H1 (cell line): ENCODE results near the gene RASGRF1. TPM values are rescaled to one million over a fixed set of nuclear protein-coding genes. Genes with fewer than 3 reads are reported as not detected.

Source experiments
- CTCF ChIA-PET: fragments of 300-600 bp; sonication (Branson Sonifier 250); formaldehyde crosslinking; loops from one replicate; lab custom pipeline; 2021; ENCODE audit not compliant: partially characterized antibody; lab: Charles Lee
- POLR2A ChIA-PET: fragments of 300-600 bp; sonication (Branson Sonifier 250); formaldehyde crosslinking; loops from one replicate; lab custom pipeline; 2021; ENCODE audit warnings: inconsistent platforms; ENCODE audit not compliant: partially characterized antibody; lab: Charles Lee
- DNase-seq, 2 experiments: peaks; one replicate each; pipeline versions ENCODE4 v3.0.0 to v3.0.0-alpha.2; 2010 to 2022; ENCODE audit warnings: low spot score in 2 of 2, low read depth in 1 of 2, mixed read lengths in 1 of 2
- FAIRE-seq: peaks from 2 replicates; lab custom pipeline; 2011; peaks lifted over from hg19 to GRCh38; lab: Jason Lieb, UNC
- H2AFZ ChIP-seq: 2 replicates; pipeline ENCODE4 v1.8.1; 2012; ENCODE audit warnings: low read length, inconsistent platforms
- H2AK5ac ChIP-seq: 2 replicates; pipeline ENCODE4 v1.6.1; 2013; ENCODE audit warnings: low read depth, low read length
- H2BK120ac ChIP-seq: replicated peaks from 2 replicates; pipeline ENCODE3; 2013; ENCODE audit warnings: low read depth, low read length, inconsistent platforms
- H2BK12ac ChIP-seq: 2 replicates; pipeline ENCODE4 v1.6.1; 2013; ENCODE audit warnings: low read depth, low read length
- H2BK15ac ChIP-seq: 2 replicates; pipeline ENCODE4 v1.6.1; 2013; ENCODE audit warnings: low read length
- H2BK20ac ChIP-seq: 2 replicates; pipeline ENCODE4 v1.6.1; 2013; ENCODE audit warnings: low read length
- H2BK5ac ChIP-seq: 2 replicates; pipeline ENCODE4 v1.6.1; 2013; ENCODE audit warnings: low read depth, low read length
- H3K14ac ChIP-seq: 2 replicates; pipeline ENCODE4 v1.6.1; 2013; ENCODE audit warnings: inconsistent platforms; ENCODE audit not compliant: insufficient read length
- H3K18ac ChIP-seq: 2 replicates; pipeline ENCODE4 v1.6.1; 2013; ENCODE audit warnings: low read length; ENCODE audit errors: extremely low read depth
- H3K23ac ChIP-seq: 2 replicates; pipeline ENCODE4 v1.6.1; 2013; ENCODE audit warnings: inconsistent platforms; ENCODE audit not compliant: insufficient read length
- H3K23me2 ChIP-seq: 2 replicates; pipeline ENCODE4 v1.6.1; 2013; ENCODE audit warnings: low read depth, low read length
- H3K27ac ChIP-seq: 2 replicates; pipeline ENCODE4 v1.6.1; 2011; ENCODE audit warnings: low read depth, low read length, inconsistent platforms
- H3K27me3 ChIP-seq, 4 experiments: replicated peaks in 1 of 4; 1 replicate in 1 of 4; 2 replicates in 3 of 4; pipeline versions ENCODE4 v1.6.1 to v1.8.1; 2011 to 2013; ENCODE audit warnings: low read length in 3 of 4, mild to moderate bottlenecking in 3 of 4, inconsistent platforms in 2 of 4, mixed read lengths in 2 of 4, moderate library complexity in 1 of 4; ENCODE audit not compliant: control insufficient read depth in 3 of 4, insufficient read depth in 3 of 4; ENCODE audit errors: extremely low read depth in 1 of 4
- H3K36me3 ChIP-seq, 4 experiments: 2 replicates each; pipeline versions ENCODE4 v1.6.1 to v1.8.1; 2011 to 2013; ENCODE audit warnings: mild to moderate bottlenecking in 4 of 4, low read length in 3 of 4, moderate library complexity in 2 of 4, control low read depth in 1 of 4, inconsistent platforms in 1 of 4; ENCODE audit not compliant: insufficient read depth in 4 of 4, control insufficient read depth in 2 of 4
- H3K4ac ChIP-seq: replicated peaks from 2 replicates; pipeline ENCODE3; 2013; ENCODE audit warnings: low read length, low read depth, mixed read lengths, inconsistent platforms; ENCODE audit not compliant: insufficient read length
- H3K4me1 ChIP-seq, 4 experiments: replicated peaks in 1 of 4; 1 replicate in 1 of 4; 2 replicates in 3 of 4; pipeline versions ENCODE4 v1.6.1 to v1.8.1; 2011 to 2013; ENCODE audit warnings: low read length in 3 of 4, inconsistent platforms in 2 of 4, mixed read lengths in 1 of 4; ENCODE audit not compliant: insufficient read depth in 4 of 4, control insufficient read depth in 3 of 4
- H3K4me2 ChIP-seq, 2 experiments: 2 replicates each; pipeline versions ENCODE4 v1.6.1 to v1.8.1; 2011 to 2013; ENCODE audit warnings: low read depth in 2 of 2, low read length in 2 of 2, control low read depth in 1 of 2, inconsistent platforms in 1 of 2, mild to moderate bottlenecking in 1 of 2; ENCODE audit not compliant: insufficient read depth in 1 of 2
- H3K4me3 ChIP-seq, 4 experiments: fragments of 200-600, 300-600 bp in 1 of 4; sonication (generic), shearing (Covaris generic), sonication (Bioruptor Twin) in 1 of 4; 2 replicates each; pipeline versions ENCODE4 v1.5.1 to v1.8.1; 2011 to 2016; ENCODE audit warnings: low read length in 4 of 4, low read depth in 3 of 4, control low read depth in 2 of 4, inconsistent platforms in 2 of 4, mild to moderate bottlenecking in 2 of 4, mixed read lengths in 1 of 4, moderate library complexity in 1 of 4; ENCODE audit not compliant: insufficient read depth in 2 of 4; ENCODE audit errors: extremely low read depth in 1 of 4
- H3K56ac ChIP-seq: replicated peaks from 2 replicates; pipeline ENCODE3; 2013; ENCODE audit warnings: low read depth, mild to moderate bottlenecking, mixed read lengths, low read length, inconsistent platforms; ENCODE audit not compliant: insufficient read length
- H3K79me1 ChIP-seq: 2 replicates; pipeline ENCODE4 v1.6.1; 2013; ENCODE audit warnings: low read depth, low read length, control low read depth
- H3K79me2 ChIP-seq, 2 experiments: 2 replicates each; pipeline versions ENCODE4 v1.6.1 to v1.8.1; 2012 to 2013; ENCODE audit warnings: low read length in 2 of 2, mild to moderate bottlenecking in 2 of 2, inconsistent platforms in 1 of 2; ENCODE audit not compliant: insufficient read depth in 2 of 2, control insufficient read depth in 1 of 2
- H3K9ac ChIP-seq, 4 experiments: replicated peaks in 1 of 4; 1 replicate in 1 of 4; 2 replicates in 3 of 4; pipeline versions ENCODE4 v1.6.1 to v1.8.1; 2011 to 2013; ENCODE audit warnings: low read depth in 3 of 4, low read length in 3 of 4, control low read depth in 2 of 4, mild to moderate bottlenecking in 2 of 4, moderate library complexity in 2 of 4, inconsistent platforms in 1 of 4; ENCODE audit errors: extremely low read depth in 1 of 4
- H3K9me3 ChIP-seq, 2 experiments: 2 replicates each; pipeline versions ENCODE4 v1.6.1 to v1.8.1; 2012 to 2013; ENCODE audit warnings: mild to moderate bottlenecking in 2 of 2, moderate library complexity in 2 of 2, control low read depth in 1 of 2, inconsistent platforms in 1 of 2, low read depth in 1 of 2, low read length in 1 of 2, mixed read lengths in 1 of 2; ENCODE audit not compliant: insufficient read depth in 2 of 2
- H4K20me1 ChIP-seq, 2 experiments: replicated peaks in 1 of 2; 2 replicates each; pipeline versions ENCODE3 to v1.8.1; 2011 to 2013; ENCODE audit warnings: inconsistent platforms in 2 of 2, low read length in 2 of 2, mild to moderate bottlenecking in 1 of 2; ENCODE audit not compliant: insufficient read depth in 2 of 2, control insufficient read depth in 1 of 2
- H4K5ac ChIP-seq: 2 replicates; pipeline ENCODE4 v1.6.1; 2013; ENCODE audit warnings: low read length, low read depth, mixed read lengths, inconsistent platforms; ENCODE audit not compliant: insufficient read length
- H4K8ac ChIP-seq: 2 replicates; pipeline ENCODE4 v1.8.0; 2013; ENCODE audit warnings: mild to moderate bottlenecking, moderate library complexity, low read length, inconsistent platforms; ENCODE audit not compliant: insufficient read depth; ENCODE audit errors: extremely low read depth
- H4K91ac ChIP-seq: replicated peaks from 2 replicates; pipeline ENCODE3; 2013; ENCODE audit warnings: low read length, mixed read lengths, inconsistent platforms; ENCODE audit not compliant: insufficient read length
- HDAC2 ChIP-seq, 2 experiments: fragments of 300-600 bp in 1 of 2; sonication (generic) in 1 of 2; IDR thresholded peaks; 2 replicates each; pipeline ENCODE4 v1.6.1; 2011 to 2012; ENCODE audit warnings: low read depth in 2 of 2, low read length in 2 of 2, mild to moderate bottlenecking in 2 of 2, moderate library complexity in 2 of 2, borderline replicate concordance in 1 of 2, inconsistent platforms in 1 of 2
- SIX5 ChIP-seq: IDR thresholded peaks from 2 replicates; pipeline ENCODE4 v1.6.1; 2011; ENCODE audit warnings: mild to moderate bottlenecking, low read depth, low read length
- SP1 ChIP-seq: IDR thresholded peaks from 2 replicates; pipeline ENCODE4 v1.6.1; 2011; ENCODE audit warnings: low read depth, low read length
- TBP ChIP-seq: IDR thresholded peaks from 2 replicates; pipeline ENCODE4 v1.6.1; 2011; ENCODE audit warnings: low read depth, low read length, improper control_type of control experiment
- YY1 ChIP-seq: IDR thresholded peaks from 2 replicates; pipeline ENCODE4 v1.6.1; 2011; ENCODE audit warnings: low read depth, mild to moderate bottlenecking, low read length
- WGBS, 2 experiments: shearing (Covaris generic) in 1 of 2; methylation state at CpG; one replicate each; pipeline versions ENCODE4 v1.1.6 to v1.1.7; 2013 to 2015; ENCODE audit warnings: low lambda C conversion rate in 2 of 2, mixed read lengths in 2 of 2, inconsistent platforms in 1 of 2, low coverage in 1 of 2, missing lambda C conversion rate in 1 of 2; ENCODE audit not compliant: insufficient replicate concordance in 2 of 2, insufficient coverage in 1 of 2, insufficient read length in 1 of 2; ENCODE audit errors: extremely low coverage in 1 of 2, missing lambda C conversion rate in 1 of 2; 5-methylcytosine and 5-hydroxymethylcytosine counted together
- polyA plus RNA-seq, 7 experiments: library from polyadenylated mRNA; depleted of rRNA in 3 of 7; stranded (reverse) in 5 of 7; unstranded in 2 of 7; fragments of >200 nt in 5 of 7; fragments of 200-250 nt in 2 of 7; gene quantifications; 1 replicate in 5 of 7; 2 replicates in 1 of 7; 4 replicates in 1 of 7; pipeline versions ENCODE4 v1.2.1 to v1.2.3, GENCODE V29; 2011 to 2013; ENCODE audit warnings: missing spikeins in 2 of 7, mixed read lengths in 2 of 7
- total RNA-seq: library from RNA; stranded (reverse); fragmentation: NEBNext Ultra II Directional; extraction: Animal tissue kit (Norgen Biotek cat#: 25700); gene quantifications from 2 replicates; pipeline ENCODE4 v1.2.1, GENCODE V29; 2021

RASGRF1 gene
- total and polyA plus RNA-seq, 2 of the 8 experiments (the other 6 are each of a cell fraction or from before 2014, with no cell fraction given): 0.42 to 0.67 TPM

GRCh38 chr15:79058260-79058850, 32.2 kb downstream of the RASGRF1 start:
- no peak overlapping the region for H4K91ac ChIP-seq
- CTCF ChIA-PET: interaction anchor here (0.6 to 22.1 kb wide), 9 partner anchors 10 to 149 kb away, joined by 3 to 236 read pairs (median 4); no protein-coding TSS in a partner anchor
- H2BK5ac ChIP-seq: no peak overlapping the region
- peaks cover 24 to 60% (median 53%) of the 10 kb centered on the region in 4 experiments for H3K27me3 ChIP-seq
- H4K8ac ChIP-seq: no peak overlapping the region
- WGBS, 2 experiments: 89% methylated on average over 15 of the region's 15 CpGs; no CpG with 5 or more reads in 1 of the 2 experiments
- no peak overlapping the region for H3K4me3 ChIP-seq
- H4K20me1 ChIP-seq: peaks cover 0 to 1% of the 10 kb centered on the region in 2 experiments
- H3K4ac ChIP-seq: no peak overlapping the region
- no peak overlapping the region for H2BK15ac ChIP-seq
- H3K9ac ChIP-seq: no peak overlapping the region
- H3K79me2 ChIP-seq: no peaks in the 10 kb centered on the region
- no peak overlapping the region for H2BK20ac ChIP-seq
- H3K56ac ChIP-seq: no peak overlapping the region
- DNase-seq (no peak), FAIRE-seq (no peak)
- no peak overlapping the region for H2BK120ac ChIP-seq
- no peak overlapping the region for H2AK5ac ChIP-seq
- H3K23ac ChIP-seq: no peak overlapping the region
- H4K5ac ChIP-seq: no peak overlapping the region
- H3K4me2 ChIP-seq: no peak overlapping the region; a peak in 1 of 4 replicates
- H2AFZ ChIP-seq: no peak overlapping the region
- POLR2A ChIA-PET: no interaction called here
- H3K4me1 ChIP-seq: peaks cover 6 to 16% (median 12%) of the 10 kb centered on the region in 4 experiments; a peak in 6 of 7 replicates
- H3K9me3 ChIP-seq: no peaks in the 10 kb centered on the region
- H3K23me2 ChIP-seq: no peaks in the 10 kb centered on the region; the same call in 1 of the 2 replicates
- H2BK12ac ChIP-seq: 0 out of 2 replicates have a peak overlapping the region, but pooled peaks have one; percentile 0
- H3K79me1 ChIP-seq: no peaks in the 10 kb centered on the region
- H3K14ac ChIP-seq: no peak overlapping the region
- no peak overlapping the region for H3K18ac ChIP-seq
- TF ChIP-seq YY1: no peak
- TF ChIP-seq HDAC2 (IDR thresholded peaks at IDR 0.05; ENCODE audit: borderline replicate concordance in 1 of 2, low read depth in 2 of 2, low read length in 2 of 2): no peak
- no peak for TF ChIP-seq SIX5
- TF ChIP-seq SP1: no peak
- TF ChIP-seq TBP: no peak
- H3K36me3 ChIP-seq: no peaks in the 10 kb centered on the region
- H3K27ac ChIP-seq: no peak overlapping the region
